ENCODE measurements around the gene LGALS12.

Gene LGALS12

DNA sequence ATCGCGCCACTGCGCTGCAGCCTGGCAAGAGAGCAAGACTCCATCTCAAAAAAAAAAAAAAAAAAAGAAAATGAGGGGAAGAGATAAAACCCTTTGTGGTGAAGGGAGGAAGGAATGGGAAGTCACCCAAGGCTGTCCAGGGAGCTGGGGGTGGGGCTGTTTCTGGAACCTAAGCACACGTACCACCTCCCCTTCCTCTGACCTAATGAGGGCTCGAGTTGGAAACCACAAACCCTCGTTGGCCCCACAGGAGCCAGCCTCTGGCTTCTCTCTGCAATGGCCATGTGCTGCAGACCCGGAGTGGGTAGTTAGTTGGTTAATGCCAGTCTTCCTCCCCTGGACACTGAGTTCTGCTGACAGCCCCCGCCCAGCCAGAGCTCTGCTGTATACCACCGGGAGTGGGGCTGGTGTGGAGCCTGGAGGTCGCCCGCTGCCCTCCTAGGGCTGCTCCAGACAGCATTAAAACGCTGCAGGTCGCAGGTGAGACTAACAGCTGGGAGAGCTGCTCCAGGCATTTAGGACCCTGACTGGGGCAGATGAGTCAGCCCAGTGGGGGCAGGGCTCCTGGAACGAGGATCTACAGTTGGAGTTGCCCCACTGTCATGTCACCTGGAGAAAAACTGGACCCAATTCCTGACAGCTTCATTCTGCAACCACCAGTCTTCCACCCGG, at the start of gene LGALS12:
LGALS12 (plus strand) TSS at position 228 of the 672 bp plus-strand sequence; CDS start at position 603, 375 bp downstream.
- TF ChIP-seq POLR2A (IDR thresholded peaks at IDR 0.05; ENCODE audit: low read length) (no peak), GATA1 (IDR thresholded peaks at IDR 0.05; ENCODE audit: low read depth, low read length) (no peak)
- DNase-seq, result peak; percentile 18 to 20

GRCh38 chr11:63459586-63459985, 46.3 kb upstream of the LGALS12 start:
- TF ChIP-seq GATA1 (IDR thresholded peaks at IDR 0.05; ENCODE audit: low read depth, low read length) (no peak), POLR2A (IDR thresholded peaks at IDR 0.05; ENCODE audit: low read length) (no peak)
- DNase-seq, result no peak

DNA sequence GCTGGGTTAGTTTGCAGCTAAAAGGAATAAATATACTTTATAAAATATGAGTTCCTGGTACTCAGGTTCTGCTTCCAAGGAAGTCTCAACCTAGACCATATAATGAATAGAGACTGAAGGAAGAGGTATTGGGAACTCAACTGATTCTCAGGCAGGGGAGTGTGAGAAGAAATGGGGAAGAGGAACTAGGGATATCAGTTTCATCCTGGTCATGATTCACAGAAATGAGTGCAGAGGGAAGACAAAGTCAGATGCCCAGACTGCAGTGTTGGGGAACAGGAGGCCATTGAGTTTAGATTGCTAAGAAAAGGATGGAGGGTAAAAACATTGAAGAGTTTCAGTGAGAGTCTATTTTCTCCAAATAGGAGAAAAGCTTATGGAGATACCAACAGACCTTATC, 43.7 kb upstream of the LGALS12 start:
- TF ChIP-seq GATA1 (IDR thresholded peaks at IDR 0.05; ENCODE audit: low read depth, low read length), result no peak
- no peak for TF ChIP-seq POLR2A (IDR thresholded peaks at IDR 0.05; ENCODE audit: low read length)
- no peak for DNase-seq

- DNase-seq, result no peak
- TF ChIP-seq GATA1 (IDR thresholded peaks at IDR 0.05; ENCODE audit: low read depth, low read length) (no peak), POLR2A (IDR thresholded peaks at IDR 0.05; ENCODE audit: low read length) (no peak)
Observed at GRCh38 chr11:63470311-63470710, 35.6 kb upstream of the LGALS12 start.

- TF ChIP-seq POLR2A (IDR thresholded peaks at IDR 0.05; ENCODE audit: low read length), result no peak
- TF ChIP-seq GATA1 (IDR thresholded peaks at IDR 0.05; ENCODE audit: low read depth, low read length), result no peak
- DNase-seq, result no peak
Observed at GRCh38 chr11:63472372-63472771, 33.5 kb upstream of the LGALS12 start.

DNA sequence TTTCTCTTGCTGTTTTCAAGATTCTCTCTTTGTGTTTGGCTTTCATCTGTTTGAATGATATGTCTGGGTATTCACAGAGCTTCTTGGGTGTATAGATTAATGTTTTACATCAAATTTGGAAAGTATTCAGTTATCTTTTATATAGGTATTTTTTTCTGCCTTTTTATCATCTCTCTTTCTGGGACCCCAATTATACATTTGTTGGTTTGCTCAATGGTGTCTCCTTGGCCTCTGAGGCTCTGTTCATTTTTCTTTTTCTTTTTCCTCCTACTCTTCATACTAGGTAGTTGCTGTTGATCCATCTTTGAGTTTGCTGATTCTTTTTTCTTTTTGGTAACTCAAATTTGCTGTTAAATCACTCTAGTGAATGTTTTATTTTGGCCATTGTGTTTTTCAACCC, 29.3 kb upstream of the LGALS12 start:
- TF ChIP-seq GATA1 (IDR thresholded peaks at IDR 0.05; ENCODE audit: low read depth, low read length), result no peak
- TF ChIP-seq POLR2A (IDR thresholded peaks at IDR 0.05; ENCODE audit: low read length), result no peak
- peak; percentile 2 to 9 for DNase-seq

DNA sequence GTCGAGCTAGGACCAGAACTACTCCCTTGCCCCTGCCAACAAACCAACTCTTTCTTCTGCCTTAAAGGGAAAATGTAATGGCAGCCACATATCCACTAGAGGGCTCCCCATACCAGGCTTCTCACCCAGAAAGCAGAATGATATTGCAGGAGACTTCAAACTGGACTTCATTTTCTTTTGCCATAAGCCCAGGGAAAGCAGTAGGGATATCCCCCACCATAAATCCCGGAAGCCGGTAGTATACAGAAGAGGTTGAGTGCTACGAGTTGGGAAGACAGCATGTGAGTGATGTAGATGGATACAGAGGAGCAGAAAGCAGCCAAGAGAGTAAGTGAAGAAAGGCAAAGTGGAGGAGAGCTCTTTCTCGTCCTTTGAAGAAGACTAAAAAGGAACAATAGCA, 27.0 kb upstream of the LGALS12 start:
- TF ChIP-seq POLR2A (IDR thresholded peaks at IDR 0.05; ENCODE audit: low read length), result no peak
- TF ChIP-seq GATA1 (IDR thresholded peaks at IDR 0.05; ENCODE audit: low read depth, low read length), result no peak

GRCh38 chr11:63480039-63480438, 25.8 kb upstream of the LGALS12 start:
- no peak for DNase-seq
- no peak for TF ChIP-seq POLR2A (IDR thresholded peaks at IDR 0.05; ENCODE audit: low read length)
- no peak for TF ChIP-seq GATA1 (IDR thresholded peaks at IDR 0.05; ENCODE audit: low read depth, low read length)

More for the DNA sequence above, 27.0 kb upstream of the LGALS12 start:
- peak; percentile 67 to 81 for DNase-seq

GRCh38 chr11:63485777-63486176, 20.1 kb upstream of the LGALS12 start:
- DNase-seq, result no peak
- no peak for TF ChIP-seq GATA1 (IDR thresholded peaks at IDR 0.05; ENCODE audit: low read depth, low read length)
- no peak for TF ChIP-seq POLR2A (IDR thresholded peaks at IDR 0.05; ENCODE audit: low read length)

GRCh38 chr11:63488789-63489188, 17.1 kb upstream of the LGALS12 start:
- TF ChIP-seq GATA1 (IDR thresholded peaks at IDR 0.05; ENCODE audit: low read depth, low read length), result no peak
- TF ChIP-seq POLR2A (IDR thresholded peaks at IDR 0.05; ENCODE audit: low read length), result no peak
- peak in 1 of 2 experiments; percentile 32 for DNase-seq

- TF ChIP-seq POLR2A (IDR thresholded peaks at IDR 0.05; ENCODE audit: low read length), result no peak
- no peak for TF ChIP-seq GATA1 (IDR thresholded peaks at IDR 0.05; ENCODE audit: low read depth, low read length)
- DNase-seq, result peak; percentile 53 to 56
Observed at GRCh38 chr11:63489879-63490278, 16.0 kb upstream of the LGALS12 start.

GRCh38 chr11:63490551-63491239, 15.2 kb upstream of the LGALS12 start, which contains the start of gene PLAAT5:
Gene PLAAT5, minus strand, starts transcription at chr11:63491167. Its CDS starts 133 bp downstream, at chr11:63491034.
- DNase-seq, result peak; percentile 85 to 90
- TF ChIP-seq GATA1 (IDR thresholded peaks at IDR 0.05; ENCODE audit: low read depth, low read length) (no peak), POLR2A (IDR thresholded peaks at IDR 0.05; ENCODE audit: low read length) (no peak)

DNA sequence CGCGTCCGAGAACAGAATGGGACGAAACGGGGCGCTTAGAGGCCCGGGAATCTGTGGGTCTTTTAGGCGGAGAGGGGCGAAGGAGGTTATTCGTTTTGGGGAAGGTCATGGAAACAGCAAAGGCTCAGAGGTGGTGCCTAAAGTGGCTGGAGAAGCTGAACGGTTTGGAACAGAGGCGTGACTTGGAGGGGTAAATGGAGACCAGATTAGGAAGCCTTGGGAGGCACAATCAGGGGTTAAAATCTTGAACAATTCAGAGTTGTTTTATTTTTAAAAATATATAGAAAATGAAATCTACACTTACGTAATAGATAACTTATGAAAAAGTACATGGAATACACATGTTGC, 14.7 kb upstream of the LGALS12 start:
- TF ChIP-seq POLR2A (IDR thresholded peaks at IDR 0.05; ENCODE audit: low read length) (no peak), GATA1 (IDR thresholded peaks at IDR 0.05; ENCODE audit: low read depth, low read length) (no peak)
- DNase-seq, result no peak

DNA sequence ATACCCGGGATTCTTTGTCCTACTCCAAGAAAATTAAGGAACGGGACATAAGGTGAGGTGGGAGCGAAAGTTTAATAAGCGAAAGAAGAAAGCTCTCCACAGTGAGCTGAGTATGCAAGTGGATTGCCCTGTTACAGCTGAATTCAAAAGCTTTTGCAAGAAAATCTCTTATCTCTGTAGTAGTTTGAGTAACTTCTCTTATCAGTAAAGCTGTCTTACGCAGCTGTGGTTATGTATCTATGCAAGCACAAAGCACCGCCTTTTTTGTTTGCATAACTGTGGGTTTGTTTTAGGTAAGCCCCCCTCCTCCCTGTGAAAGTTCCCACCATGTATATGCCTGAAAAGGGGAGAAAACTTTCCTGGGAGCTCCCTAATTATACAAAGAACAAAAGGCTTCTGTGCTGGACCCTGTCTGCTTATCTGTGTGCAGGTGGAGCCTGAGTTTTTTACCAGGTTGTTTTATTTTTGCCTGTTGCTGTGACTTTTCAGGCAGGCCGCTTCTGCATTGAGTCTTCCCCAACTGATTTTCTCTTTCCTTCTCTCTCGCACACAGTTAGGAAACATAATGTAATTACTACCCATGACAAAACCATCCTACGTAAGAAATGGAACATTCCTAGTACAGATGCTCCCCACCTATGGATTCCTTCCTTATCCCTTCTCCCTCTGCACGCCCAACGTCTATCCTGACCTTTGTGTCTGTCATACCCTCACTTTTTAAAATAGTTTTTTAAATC, 14.1 kb upstream of the LGALS12 start:
- no peak for TF ChIP-seq GATA1 (IDR thresholded peaks at IDR 0.05; ENCODE audit: low read depth, low read length)
- no peak for TF ChIP-seq POLR2A (IDR thresholded peaks at IDR 0.05; ENCODE audit: low read length)
- DNase-seq, result peak; percentile 82 to 90

Data from erythroblast (primary cell).